Measurements from ENCODE around the gene TTLL1.
A peak's percentile ranks its signal among the peaks of the same experiment; 100 is the strongest.

DNA sequence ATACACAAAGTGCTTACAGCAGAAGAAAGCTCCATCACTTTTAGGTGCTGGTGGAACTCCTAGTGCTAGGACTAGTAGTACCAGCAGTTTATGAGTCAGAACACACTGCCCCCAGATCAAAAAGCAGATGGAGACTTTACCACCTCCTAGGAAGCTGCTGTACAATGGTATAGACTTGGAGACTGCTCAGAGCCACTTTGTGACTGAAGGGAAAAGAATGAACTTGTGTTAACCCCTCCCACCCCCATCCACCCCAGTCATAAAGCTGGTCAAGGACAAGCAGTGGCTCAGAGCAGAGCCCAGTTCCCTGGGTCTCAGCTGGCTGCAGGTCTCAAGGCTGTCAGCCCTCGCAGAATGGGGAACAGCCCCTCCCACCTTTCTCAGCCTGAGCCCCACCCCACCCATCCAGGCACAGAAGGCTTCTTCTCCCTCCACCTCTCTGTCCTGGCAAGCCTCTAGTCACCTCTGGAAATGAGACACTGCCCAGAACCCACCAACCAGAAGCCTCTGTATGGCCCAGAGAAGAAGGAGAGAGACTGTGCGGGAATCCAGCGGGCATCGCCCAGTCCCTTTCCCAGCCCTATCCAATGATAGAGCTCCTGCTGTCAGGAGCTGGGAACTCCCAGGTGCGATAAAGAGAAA, 98.1 kb downstream of the TTLL1 start:
- TF ChIP-seq, protein P1, sequence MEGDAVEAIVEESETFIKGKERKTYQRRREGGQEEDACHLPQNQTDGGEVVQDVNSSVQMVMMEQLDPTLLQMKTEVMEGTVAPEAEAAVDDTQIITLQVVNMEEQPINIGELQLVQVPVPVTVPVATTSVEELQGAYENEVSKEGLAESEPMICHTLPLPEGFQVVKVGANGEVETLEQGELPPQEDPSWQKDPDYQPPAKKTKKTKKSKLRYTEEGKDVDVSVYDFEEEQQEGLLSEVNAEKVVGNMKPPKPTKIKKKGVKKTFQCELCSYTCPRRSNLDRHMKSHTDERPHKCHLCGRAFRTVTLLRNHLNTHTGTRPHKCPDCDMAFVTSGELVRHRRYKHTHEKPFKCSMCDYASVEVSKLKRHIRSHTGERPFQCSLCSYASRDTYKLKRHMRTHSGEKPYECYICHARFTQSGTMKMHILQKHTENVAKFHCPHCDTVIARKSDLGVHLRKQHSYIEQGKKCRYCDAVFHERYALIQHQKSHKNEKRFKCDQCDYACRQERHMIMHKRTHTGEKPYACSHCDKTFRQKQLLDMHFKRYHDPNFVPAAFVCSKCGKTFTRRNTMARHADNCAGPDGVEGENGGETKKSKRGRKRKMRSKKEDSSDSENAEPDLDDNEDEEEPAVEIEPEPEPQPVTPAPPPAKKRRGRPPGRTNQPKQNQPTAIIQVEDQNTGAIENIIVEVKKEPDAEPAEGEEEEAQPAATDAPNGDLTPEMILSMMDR (IDR thresholded peaks at IDR 0.05): no peak
- peak in 1 of 4 donors; percentile 39 for TF ChIP-seq POLR2AphosphoS5 (IDR thresholded peaks at IDR 0.05)

All from sigmoid colon (tissue), 4 donors.